K562 (cell line): Measurements from ENCODE around the gene UBAC2. TPM values are rescaled to one million over a fixed set of nuclear protein-coding genes. Genes with fewer than 3 reads are reported as not detected.

Source experiments
- ATAC-seq: fragments of 200-7000 bp; cut with Tn5 transposase; 3 replicates; pipeline ENCODE4 v1.9.1; 2020; ENCODE audit warnings: moderate library complexity
- BruUV-seq: library from RNA; stranded (reverse); fragments of 400-500 nt; replicated peaks from 2 replicates; lab custom pipeline; 2021; lab: Mats Ljungman, UMichigan
- CTCF ChIA-PET: fragments of 300-600 bp; formaldehyde crosslinking; extraction: SDS; loops from one replicate; lab custom pipeline; 2021; ENCODE audit warnings: low intra/inter-chr PET ratio; lab: Yijun Ruan, JAX
- POLR2A ChIA-PET: fragments of 300-600, 350-650 bp; sonication (Branson Sonifier 250); formaldehyde crosslinking; extraction: SDS; loops from one replicate; lab custom pipeline; 2021; ENCODE audit warnings: antibody characterized with exemption, inconsistent platforms; lab: Yijun Ruan, JAX
- DNase-seq, 4 experiments: peaks; one replicate each; pipeline versions ENCODE4 v3.0.0 to v3.0.0-alpha.2; 2011 to 2018; ENCODE audit warnings: low spot score in 3 of 4, mixed read lengths in 3 of 4; ENCODE audit errors: extremely low read depth in 1 of 4
- FAIRE-seq: peaks from 2 replicates; lab custom pipeline; 2011; peaks lifted over from hg19 to GRCh38; lab: Jason Lieb, UNC
- H2AFZ ChIP-seq: 2 replicates; pipeline ENCODE4 v1.6.0; 2011; ENCODE audit warnings: low read depth, low read length, control low read depth, inconsistent platforms
- H3K27ac ChIP-seq: fragments of 200-600 bp; 3 replicates; pipeline ENCODE4 v1.8.0; 2011; ENCODE audit warnings: low read depth, mild to moderate bottlenecking, control low read depth, inconsistent platforms, low read length, moderate library complexity, mixed read lengths; ENCODE audit errors: extremely low read depth
- H3K27me3 ChIP-seq, 2 experiments: fragments of 300-600 bp in 1 of 2; 2 replicates in 1 of 2; 3 replicates in 1 of 2; pipeline versions ENCODE4 v1.6.0 to v1.8.0; 2011; ENCODE audit warnings: inconsistent platforms in 2 of 2, low read length in 2 of 2, mild to moderate bottlenecking in 1 of 2, mixed read lengths in 1 of 2, moderate library complexity in 1 of 2; ENCODE audit not compliant: control insufficient read depth in 2 of 2, insufficient read depth in 2 of 2
- H3K36me3 ChIP-seq: fragments of 300-600 bp; 3 replicates; pipeline ENCODE4 v1.8.0; 2011; ENCODE audit warnings: mild to moderate bottlenecking, low read length, inconsistent platforms; ENCODE audit not compliant: control insufficient read depth, insufficient read depth
- H3K4me1 ChIP-seq, 2 experiments: fragments of 200-600 bp in 1 of 2; replicated peaks in 1 of 2; 2 replicates in 1 of 2; 3 replicates in 1 of 2; pipeline versions ENCODE4 v1.5.1 to v1.8.0; 2011; ENCODE audit warnings: inconsistent platforms in 2 of 2, low read length in 2 of 2, mild to moderate bottlenecking in 1 of 2, mixed read lengths in 1 of 2, moderate library complexity in 1 of 2; ENCODE audit not compliant: control insufficient read depth in 2 of 2, insufficient read depth in 2 of 2
- H3K4me2 ChIP-seq: 2 replicates; pipeline ENCODE4 v1.6.1; 2011; ENCODE audit warnings: low read length, control low read depth, inconsistent platforms, mixed read lengths; ENCODE audit not compliant: insufficient read depth
- H3K4me3 ChIP-seq: fragments of 200-600 bp; sonication (generic), shearing (Covaris generic); 2 replicates; pipeline ENCODE4 v1.5.1; 2016; ENCODE audit warnings: control low read depth, inconsistent platforms
- H3K79me2 ChIP-seq: fragments of 200-600 bp; 3 replicates; pipeline ENCODE4 v1.8.0; 2011; ENCODE audit warnings: low read length, inconsistent platforms; ENCODE audit not compliant: control insufficient read depth, insufficient read depth
- H3K9ac ChIP-seq, 2 experiments: 2 replicates each; pipeline versions ENCODE4 v1.6.0 to v1.6.1; 2011; ENCODE audit warnings: low read depth in 2 of 2, low read length in 2 of 2, control low read depth in 1 of 2, inconsistent platforms in 1 of 2, mild to moderate bottlenecking in 1 of 2, mixed read lengths in 1 of 2; ENCODE audit not compliant: insufficient read depth in 1 of 2
- H3K9me1 ChIP-seq: one replicate; pipeline ENCODE4 v1.6.0; 2011; ENCODE audit warnings: inconsistent platforms, mild to moderate bottlenecking, low read length, moderate library complexity; ENCODE audit not compliant: control insufficient read depth, insufficient read depth
- H3K9me3 ChIP-seq: replicated peaks from 2 replicates; pipeline ENCODE4 v1.5.1; 2011; ENCODE audit warnings: low read depth, low read length, inconsistent platforms; ENCODE audit not compliant: control insufficient read depth, insufficient read depth
- H4K20me1 ChIP-seq: replicated peaks from 2 replicates; pipeline ENCODE4 v1.6.1; 2011; ENCODE audit warnings: low read length, inconsistent platforms, mixed read lengths; ENCODE audit not compliant: control insufficient read depth, insufficient read depth
- REST ChIP-seq, 2 experiments: fragments of 450-650 bp; formaldehyde crosslinking in 1 of 2; IDR thresholded peaks; 2 replicates each; pipeline versions ENCODE4 v1.4.0 to v1.6.1; 2014 to 2020; ENCODE audit warnings: mild to moderate bottlenecking in 2 of 2, borderline replicate concordance in 1 of 2, low read depth in 1 of 2
- RHOXF2B ChIP-seq: fragments of 250-450 bp; sonication (Bioruptor Pico); conservative IDR thresholded peaks from 2 replicates; pipeline ENCODE4 v1.5.1; 2021
- TEAD2 ChIP-seq: fragments of 450-650 bp; IDR thresholded peaks from 2 replicates; pipeline ENCODE4 v1.6.1; 2016; ENCODE audit warnings: missing genetic modification characterization, control low read depth, missing compliant biosample characterization
- WGBS: fragments of 100-300 bp; shearing (Covaris generic); methylation state at CpG from one replicate; pipeline ENCODE4 v1.1.6; 2016; ENCODE audit warnings: low coverage, mixed read lengths; ENCODE audit not compliant: insufficient coverage; ENCODE audit errors: missing lambda C conversion rate; 5-methylcytosine and 5-hydroxymethylcytosine counted together
- in situ Hi-C: fragments of 300-500 bp; cut with MboI; formaldehyde crosslinking; loops from 4 replicates; pipeline ENCODE4 v1.15.0; 2018; ENCODE audit warnings: inconsistent platforms, mixed read lengths
- intact Hi-C: fragments of 100-400 bp; cut with micrococcal nuclease; formaldehyde crosslinking; loops from 2 replicates; pipeline ENCODE4 v1.14.2; 2022
- polyA plus RNA-seq, 8 experiments: library from polyadenylated mRNA; depleted of rRNA in 4 of 8; stranded (reverse) in 5 of 8; unstranded in 3 of 8; fragments of >200 nt; fragmentation: Nextera tagmentation in 2 of 8; fragmentation: Illumina TruSeq in 1 of 8; extraction: Ambion mirVana in 2 of 8; extraction: Trizol in 1 of 8; gene quantifications; 2 replicates each; pipeline versions ENCODE4 v1.2.1 to v1.2.3, GENCODE V29; 2011 to 2014; ENCODE audit warnings: inconsistent platforms in 1 of 8, missing spikeins in 1 of 8
- total RNA-seq, 7 experiments: library from RNA; depleted of rRNA in 6 of 7; stranded (reverse); fragments of >200 nt in 6 of 7; fragmentation: Illumina TruSeq in 2 of 7; extraction: Trizol in 2 of 7; gene quantifications; 2 replicates each; pipeline versions ENCODE4 v1.2.1 to v1.2.3, GENCODE V29; 2011 to 2021; ENCODE audit warnings: low replicate concordance in 1 of 7
- TF ChIP-seq, protein P1 (sequence below), 2 experiments: fragments of 450-650 bp in 1 of 2; IDR thresholded peaks; 2 replicates each; pipeline ENCODE4 v1.6.1; 2011 to 2017; ENCODE audit warnings: low read depth in 2 of 2, antibody characterized with exemption in 1 of 2, borderline replicate concordance in 1 of 2, low read length in 1 of 2, mild to moderate bottlenecking in 1 of 2, mixed read lengths in 1 of 2; ENCODE audit not compliant: control insufficient read depth in 1 of 2
- TF ChIP-seq, protein P2 (sequence below): fragments of 450-650 bp; formaldehyde crosslinking; conservative IDR thresholded peaks from 2 replicates; pipeline ENCODE4 v1.4.0; 2022; ENCODE audit warnings: mild to moderate bottlenecking, missing genetic modification characterization

UBAC2 gene
- total and polyA plus RNA-seq, 9 of the 15 experiments (the other 6 are each of a cell fraction or from before 2014, with no cell fraction given): 6.0 to 84.1 (median 32.3) TPM

DNA sequence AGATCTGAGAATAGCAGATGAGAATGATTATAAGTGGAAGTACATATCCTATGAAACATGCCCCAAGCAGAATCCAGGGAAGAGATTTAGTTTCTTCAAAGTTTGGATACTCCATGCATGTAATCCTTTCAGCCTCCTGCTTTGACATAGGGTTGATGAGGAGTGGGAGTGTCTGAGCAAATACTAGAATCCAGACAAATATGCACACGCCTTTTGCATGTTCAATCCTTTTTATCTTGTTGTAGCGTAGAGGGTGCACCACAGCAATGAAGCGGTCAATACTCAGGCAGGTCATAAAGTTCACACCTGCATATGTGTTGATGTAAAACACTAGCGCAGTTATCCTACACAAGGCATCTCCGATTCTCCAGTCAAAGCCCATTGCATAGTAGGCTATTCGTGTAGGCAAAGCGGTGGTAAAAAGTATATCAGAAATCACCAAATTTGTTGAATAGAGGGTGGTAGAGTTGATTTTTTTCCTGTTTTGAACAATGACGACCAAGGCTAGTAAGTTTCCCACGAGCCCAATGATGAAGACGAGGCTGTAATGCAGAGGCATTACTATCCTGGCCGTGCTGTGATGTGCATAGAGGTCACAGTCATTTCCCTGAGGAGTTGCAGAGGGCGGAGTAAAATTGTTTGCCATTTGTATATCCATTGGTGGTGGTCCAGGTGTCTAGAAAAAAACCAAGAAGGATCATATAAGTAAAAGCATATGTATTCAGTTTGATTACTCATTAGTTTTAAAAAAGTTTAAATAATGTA is 95.0 kb downstream of the UBAC2 start:
- no peak for DNase-seq
- intact Hi-C loops (no loop called here), in situ Hi-C loops (no loop called here)
- H3K4me2 ChIP-seq: no peak overlapping the region
- FAIRE-seq: no peak
- H3K27me3 ChIP-seq: no peaks in the 10 kb centered on the region
- BruUV-seq: no TSS peak
- WGBS: over 99% methylated on average over 11 of the region's 12 CpGs
- no peak overlapping the region for H3K4me3 ChIP-seq
- no peak overlapping the region for H3K9ac ChIP-seq
- no peak overlapping the region for H3K27ac ChIP-seq
- no peaks in the 10 kb centered on the region for H4K20me1 ChIP-seq
- no peaks in the 10 kb centered on the region for H3K9me1 ChIP-seq
- peaks cover 0 to 5% of the 10 kb centered on the region in 2 experiments; a peak in 1 of 5 replicates for H3K4me1 ChIP-seq
- ATAC-seq: no peak
- ChIA-PET POLR2A (no interaction called here), CTCF (no interaction called here)
- H3K36me3 ChIP-seq: peaks cover 17% of the 10 kb centered on the region
- H3K9me3 ChIP-seq: no peaks in the 10 kb centered on the region
- H2AFZ ChIP-seq: no peak overlapping the region
- peaks cover 5% of the 10 kb centered on the region; the same call in 1 of the 3 replicates for H3K79me2 ChIP-seq
- no peak for TF ChIP-seq REST (IDR thresholded peaks at IDR 0.05; ENCODE audit: borderline replicate concordance)
- TF ChIP-seq REST (CRISPR knock-in tag; IDR thresholded peaks at IDR 0.05; ENCODE audit: low read depth): no peak
- TF ChIP-seq, protein P1, sequence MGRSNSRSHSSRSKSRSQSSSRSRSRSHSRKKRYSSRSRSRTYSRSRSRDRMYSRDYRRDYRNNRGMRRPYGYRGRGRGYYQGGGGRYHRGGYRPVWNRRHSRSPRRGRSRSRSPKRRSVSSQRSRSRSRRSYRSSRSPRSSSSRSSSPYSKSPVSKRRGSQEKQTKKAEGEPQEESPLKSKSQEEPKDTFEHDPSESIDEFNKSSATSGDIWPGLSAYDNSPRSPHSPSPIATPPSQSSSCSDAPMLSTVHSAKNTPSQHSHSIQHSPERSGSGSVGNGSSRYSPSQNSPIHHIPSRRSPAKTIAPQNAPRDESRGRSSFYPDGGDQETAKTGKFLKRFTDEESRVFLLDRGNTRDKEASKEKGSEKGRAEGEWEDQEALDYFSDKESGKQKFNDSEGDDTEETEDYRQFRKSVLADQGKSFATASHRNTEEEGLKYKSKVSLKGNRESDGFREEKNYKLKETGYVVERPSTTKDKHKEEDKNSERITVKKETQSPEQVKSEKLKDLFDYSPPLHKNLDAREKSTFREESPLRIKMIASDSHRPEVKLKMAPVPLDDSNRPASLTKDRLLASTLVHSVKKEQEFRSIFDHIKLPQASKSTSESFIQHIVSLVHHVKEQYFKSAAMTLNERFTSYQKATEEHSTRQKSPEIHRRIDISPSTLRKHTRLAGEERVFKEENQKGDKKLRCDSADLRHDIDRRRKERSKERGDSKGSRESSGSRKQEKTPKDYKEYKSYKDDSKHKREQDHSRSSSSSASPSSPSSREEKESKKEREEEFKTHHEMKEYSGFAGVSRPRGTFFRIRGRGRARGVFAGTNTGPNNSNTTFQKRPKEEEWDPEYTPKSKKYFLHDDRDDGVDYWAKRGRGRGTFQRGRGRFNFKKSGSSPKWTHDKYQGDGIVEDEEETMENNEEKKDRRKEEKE (IDR thresholded peaks at IDR 0.05; ENCODE audit: borderline replicate concordance in 1 of 2, control insufficient read depth in 1 of 2, low read depth in 2 of 2, low read length in 1 of 2): no peak
- no peak for TF ChIP-seq RHOXF2B (CRISPR knock-in tag)
- no peak for TF ChIP-seq TEAD2 (tag)
- TF ChIP-seq, protein P2, sequence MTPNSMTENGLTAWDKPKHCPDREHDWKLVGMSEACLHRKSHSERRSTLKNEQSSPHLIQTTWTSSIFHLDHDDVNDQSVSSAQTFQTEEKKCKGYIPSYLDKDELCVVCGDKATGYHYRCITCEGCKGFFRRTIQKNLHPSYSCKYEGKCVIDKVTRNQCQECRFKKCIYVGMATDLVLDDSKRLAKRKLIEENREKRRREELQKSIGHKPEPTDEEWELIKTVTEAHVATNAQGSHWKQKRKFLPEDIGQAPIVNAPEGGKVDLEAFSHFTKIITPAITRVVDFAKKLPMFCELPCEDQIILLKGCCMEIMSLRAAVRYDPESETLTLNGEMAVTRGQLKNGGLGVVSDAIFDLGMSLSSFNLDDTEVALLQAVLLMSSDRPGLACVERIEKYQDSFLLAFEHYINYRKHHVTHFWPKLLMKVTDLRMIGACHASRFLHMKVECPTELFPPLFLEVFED (CRISPR knock-in tag): no peak
